Activated effector memory CD4-positive, alpha-beta T cell treated with Interleukin-2 at 50 U/mL for 16 hours (primary cell): Measurements from ENCODE around the gene CD300LG.
"Not testable (repeated sequence)": the region's sequence is repeated elsewhere in the genome, so short reads cannot be mapped to it uniquely, and the experiment has no call there.

ENCODE experiments used
- DNase-seq: peaks from one replicate; pipeline ENCODE4 v3.0.0-alpha.2; 2020

Gene CD300LG, protein sequence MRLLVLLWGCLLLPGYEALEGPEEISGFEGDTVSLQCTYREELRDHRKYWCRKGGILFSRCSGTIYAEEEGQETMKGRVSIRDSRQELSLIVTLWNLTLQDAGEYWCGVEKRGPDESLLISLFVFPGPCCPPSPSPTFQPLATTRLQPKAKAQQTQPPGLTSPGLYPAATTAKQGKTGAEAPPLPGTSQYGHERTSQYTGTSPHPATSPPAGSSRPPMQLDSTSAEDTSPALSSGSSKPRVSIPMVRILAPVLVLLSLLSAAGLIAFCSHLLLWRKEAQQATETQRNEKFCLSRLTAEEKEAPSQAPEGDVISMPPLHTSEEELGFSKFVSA

DNA sequence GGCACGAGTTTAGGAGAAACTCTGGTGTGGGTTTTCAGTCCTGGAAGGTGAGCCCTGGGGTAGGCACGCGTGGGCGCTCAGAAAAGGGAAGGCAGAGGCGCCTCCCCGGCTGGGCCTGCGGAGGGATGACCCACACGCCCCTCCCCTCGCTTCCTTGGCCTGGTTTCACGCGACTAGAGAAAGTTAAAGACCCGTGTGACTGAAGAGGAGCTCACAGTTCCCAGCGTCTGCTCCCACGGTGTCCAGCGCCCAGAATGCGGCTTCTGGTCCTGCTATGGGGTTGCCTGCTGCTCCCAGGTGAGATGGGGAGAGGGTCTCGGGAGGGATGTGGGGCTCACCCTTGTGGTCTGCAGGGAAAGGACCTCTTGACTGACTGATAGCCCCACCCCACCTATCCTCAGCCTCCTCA, at the start of gene CD300LG:
Gene CD300LG, plus strand, starts transcription at position 214 of the 409 bp plus-strand sequence. Its CDS starts 41 bp downstream, at position 255.
- DNase-seq, result no peak

DNA sequence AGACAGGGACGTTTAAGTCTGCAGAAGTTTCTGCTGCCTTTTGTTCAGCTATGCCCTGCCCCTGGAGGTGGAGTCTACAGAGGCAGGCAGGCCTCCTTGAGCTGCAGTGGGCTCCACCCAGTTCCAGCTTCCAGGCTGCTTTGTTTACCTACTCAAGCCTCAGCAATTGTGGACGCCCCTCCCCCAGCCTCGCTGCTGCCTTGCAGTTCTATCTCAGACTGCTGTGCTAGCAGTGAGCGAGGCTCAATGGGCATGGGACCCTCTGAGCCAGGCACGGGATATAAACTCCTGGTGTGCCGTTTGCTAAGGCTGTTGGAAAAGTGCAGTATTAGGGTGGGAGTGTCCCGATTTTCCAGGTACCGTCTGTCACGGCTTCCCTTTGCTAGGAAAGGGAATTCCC, 49.0 kb upstream of the CD300LG start:
- not testable (repeated sequence) for DNase-seq

DNA sequence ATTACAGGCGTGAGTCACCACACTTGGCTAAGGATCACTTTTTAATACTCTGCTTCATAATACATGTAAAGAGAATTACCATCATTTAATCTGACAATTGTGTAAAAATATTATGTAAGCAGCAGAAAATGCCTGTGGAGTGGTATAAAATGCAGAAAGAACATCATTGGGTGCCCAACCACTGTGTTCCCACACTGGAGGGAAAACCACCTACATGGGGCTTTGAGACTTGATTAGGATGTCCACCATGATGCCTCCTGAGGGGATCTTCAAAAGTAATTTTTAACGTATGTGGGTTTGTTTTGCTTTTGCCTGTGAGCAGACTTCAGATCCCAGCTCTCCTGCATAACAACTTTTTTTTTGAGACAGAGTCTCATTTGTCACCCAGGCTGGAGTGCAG, 47.9 kb upstream of the CD300LG start:
- no peak for DNase-seq

DNA sequence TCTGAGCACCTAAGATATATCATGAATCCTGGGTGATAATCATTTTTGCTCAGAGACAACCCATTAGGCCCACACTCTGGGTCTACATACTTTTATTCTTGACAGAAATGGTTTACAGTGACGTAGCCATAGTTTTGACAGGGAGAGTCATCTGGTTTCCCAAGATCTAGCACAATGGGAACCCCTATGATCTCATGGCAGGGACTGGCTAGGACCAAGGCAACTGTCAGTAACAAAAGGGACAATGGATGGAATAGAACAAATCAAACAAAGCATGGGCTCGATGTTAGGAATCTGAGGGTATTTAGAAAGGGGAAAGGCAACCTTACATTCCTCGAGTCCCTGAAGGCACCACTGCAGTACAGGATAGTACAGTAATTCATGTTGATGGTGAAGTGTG, 46.2 kb upstream of the CD300LG start:
- no peak for DNase-seq

DNA sequence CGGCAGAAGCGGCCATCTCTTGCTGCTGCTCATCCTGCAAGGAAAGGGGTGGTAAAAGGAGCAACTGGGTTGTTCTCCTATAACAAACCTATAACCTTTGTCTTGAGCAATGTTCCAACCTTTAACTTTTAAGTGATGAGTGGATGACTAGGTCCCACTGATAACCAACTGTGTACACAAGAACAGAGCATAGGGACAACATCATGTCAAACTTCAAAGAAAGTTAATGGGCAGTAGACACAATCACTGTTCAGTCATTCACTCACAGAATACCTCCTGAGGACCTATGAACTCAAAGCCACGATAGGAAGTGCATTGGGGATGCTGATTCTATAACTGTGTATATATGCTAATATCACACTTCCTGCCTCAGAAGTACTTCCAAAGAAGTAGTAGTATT, 45.1 kb upstream of the CD300LG start:
- no peak for DNase-seq

DNA sequence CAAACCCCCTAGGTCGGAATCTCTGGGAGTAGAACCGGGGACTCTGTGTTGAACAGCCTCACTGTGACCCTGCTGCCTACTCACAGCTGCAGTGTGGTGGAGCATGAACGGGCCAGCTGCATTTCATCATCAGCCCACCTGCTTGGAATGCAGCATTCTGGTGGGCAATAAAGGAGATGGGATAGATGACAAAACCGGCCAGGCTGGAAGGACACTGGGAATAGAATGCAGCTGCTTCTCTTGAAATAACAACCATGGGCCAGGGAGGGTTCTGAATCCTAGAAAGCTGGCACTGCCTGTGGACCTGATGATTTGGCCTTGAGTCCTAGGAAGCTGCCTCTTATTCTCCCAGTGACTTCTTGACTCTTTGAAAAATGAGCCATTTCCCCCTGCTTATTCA, 43.2 kb upstream of the CD300LG start:
- DNase-seq, result no peak

DNA sequence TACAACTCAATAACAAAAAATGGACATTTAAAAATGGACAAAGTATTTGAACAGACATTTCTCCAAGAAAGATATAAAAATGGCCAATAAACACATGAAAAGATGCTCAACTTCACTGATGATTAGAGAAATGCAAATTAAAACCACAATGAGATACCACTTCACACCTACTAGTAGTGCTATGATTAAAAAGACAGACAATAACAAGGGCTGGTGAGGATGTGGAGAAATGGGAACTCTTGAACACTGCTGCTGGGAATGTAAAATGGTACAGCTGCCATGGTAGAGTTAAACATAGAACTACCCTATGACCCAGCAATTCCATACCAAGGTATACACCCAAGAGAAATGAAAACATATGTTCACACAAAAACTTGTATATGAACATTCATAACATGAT, 41.9 kb upstream of the CD300LG start:
- no peak for DNase-seq

DNA sequence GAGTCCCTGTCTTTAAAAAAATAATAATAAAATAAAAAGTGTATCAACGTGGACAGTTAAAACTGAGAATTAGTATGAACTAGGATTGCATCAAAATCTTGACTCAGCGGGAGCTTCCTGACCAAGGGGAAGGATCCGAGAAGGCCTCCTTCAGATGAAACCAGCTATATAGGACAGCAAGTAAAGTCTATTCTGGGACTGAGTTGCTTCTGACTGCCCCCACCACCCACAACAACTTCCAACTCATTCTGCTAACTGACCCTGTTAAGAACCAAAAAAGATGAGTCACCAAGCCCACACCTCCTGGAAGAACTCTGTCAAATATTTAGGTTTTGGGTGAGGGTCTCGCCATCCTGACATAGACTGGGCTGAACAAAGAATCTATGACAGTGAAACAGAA, 38.9 kb upstream of the CD300LG start:
- DNase-seq, result no peak

DNA sequence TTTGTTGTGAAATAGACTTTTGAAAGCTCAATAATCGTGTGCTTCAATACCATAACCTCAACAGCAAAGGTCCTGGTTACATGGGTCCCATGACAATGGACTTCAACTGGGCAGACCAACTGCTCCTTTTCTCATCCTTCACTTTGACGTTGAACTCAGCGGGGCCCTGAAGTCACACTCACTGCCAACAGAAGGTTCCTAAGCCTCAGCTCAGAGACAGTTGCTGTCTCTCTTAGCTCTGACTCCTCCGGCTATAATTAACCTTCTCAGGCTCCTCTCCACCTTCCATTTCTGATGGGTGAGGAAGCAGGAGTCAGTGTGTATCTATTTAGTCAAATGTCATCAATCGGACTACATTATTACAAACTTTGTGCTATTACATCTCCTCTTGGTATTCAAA, 37.9 kb upstream of the CD300LG start:
- DNase-seq, result no peak

DNA sequence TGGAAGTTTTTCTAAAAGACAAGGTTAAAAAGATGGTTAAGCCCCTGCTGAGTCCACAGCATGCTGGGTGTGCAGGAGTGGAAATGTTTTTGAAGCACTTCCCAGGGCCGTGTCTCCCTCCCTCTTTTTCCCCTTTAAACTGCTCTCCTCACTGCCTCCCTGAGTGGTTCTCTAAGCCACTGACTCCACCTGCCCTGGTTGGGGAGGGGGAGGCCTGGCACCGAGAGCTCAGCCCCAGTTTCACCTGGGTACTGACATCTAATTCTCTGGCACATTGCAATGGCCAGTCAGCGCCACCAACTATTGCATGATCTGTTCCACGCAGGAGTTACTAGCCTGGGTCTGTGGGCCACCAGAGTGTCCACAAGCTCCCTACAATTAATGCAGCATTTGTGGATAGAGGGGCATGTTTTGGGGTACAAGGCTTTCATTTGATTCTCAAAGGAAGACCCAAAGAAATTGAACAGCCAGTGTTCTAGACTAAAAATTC, 36.7 kb upstream of the CD300LG start:
- DNase-seq, result no peak

DNA sequence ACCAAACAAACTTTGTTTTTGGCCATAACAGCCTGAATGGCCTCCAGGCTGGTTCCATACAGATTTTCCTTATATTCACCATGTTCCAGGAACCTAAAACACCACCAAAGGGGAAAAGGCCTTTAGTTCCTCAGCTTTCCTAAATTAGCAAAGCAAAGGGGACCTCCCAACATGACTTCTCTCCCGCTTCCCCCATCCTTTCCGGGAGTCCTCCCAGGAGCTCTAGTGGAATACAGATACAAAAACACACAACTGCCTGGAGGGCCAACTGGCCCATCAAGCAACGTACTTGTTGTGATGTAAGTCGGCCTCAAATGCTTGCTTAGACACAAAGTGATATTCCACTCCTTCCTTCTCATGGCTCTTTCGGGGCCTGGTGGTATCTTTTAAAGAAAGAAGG, 36.2 kb upstream of the CD300LG start:
- no peak for DNase-seq

DNA sequence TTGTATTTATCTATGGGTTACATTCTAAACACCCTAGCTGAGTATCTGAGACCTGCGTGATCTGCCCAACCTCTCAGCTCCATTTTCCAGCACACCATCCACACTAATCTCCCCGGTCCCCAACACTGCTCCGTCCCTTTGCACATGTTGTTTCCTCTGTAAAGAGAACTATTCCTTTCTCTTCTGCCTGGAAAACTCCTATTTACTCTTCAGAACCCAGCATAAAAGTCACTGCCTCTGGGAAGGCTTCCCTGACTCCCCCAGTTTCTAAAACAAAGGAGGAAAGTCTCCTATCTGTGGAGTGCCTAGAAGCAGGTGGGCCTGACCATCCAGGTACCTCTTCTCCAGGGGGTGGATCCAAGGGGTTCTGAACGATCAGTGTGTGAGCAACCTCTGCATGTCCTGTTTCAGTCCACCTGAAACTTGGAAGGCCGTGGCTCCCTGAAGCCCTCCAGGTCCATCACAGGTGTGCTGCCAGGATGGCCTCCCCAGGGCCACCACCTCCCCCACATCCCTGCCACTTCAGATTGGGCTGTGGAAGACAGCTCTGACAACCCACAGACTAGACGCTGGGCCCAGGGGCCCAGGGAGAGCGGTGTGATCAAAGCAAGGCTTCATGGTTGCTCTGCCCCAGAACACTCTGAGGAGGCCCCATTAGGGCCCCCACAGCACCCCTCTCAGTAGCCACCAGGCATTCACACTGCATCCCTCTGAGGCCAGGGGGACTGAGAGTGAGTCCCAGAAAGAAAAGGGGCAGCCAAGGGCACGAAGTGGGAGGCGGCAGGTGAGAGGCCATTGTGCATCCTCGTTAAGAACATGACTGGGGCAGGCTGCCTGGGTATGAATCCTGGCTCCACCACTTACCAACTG, 34.3 kb upstream of the CD300LG start:
- DNase-seq, result no peak

DNA sequence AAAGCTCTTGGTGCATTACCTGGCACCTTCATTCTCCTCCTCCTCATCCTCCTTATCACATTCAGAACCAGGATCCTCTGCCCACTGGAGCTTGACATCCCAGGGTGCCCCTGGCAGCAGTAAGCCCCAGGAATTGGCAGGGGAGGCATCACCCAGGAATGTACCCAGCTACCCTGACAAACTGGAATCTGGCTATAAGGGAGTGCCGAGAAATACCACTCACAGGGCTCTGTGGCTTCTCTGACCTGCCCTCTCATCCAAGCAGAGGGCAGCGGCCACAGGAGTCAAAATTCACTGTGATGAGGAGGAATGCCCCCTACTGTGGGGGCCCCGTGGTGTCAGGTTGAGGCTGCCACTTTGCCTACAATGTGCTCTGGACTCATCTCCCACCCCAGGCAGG, 33.6 kb upstream of the CD300LG start:
- no peak for DNase-seq

DNA sequence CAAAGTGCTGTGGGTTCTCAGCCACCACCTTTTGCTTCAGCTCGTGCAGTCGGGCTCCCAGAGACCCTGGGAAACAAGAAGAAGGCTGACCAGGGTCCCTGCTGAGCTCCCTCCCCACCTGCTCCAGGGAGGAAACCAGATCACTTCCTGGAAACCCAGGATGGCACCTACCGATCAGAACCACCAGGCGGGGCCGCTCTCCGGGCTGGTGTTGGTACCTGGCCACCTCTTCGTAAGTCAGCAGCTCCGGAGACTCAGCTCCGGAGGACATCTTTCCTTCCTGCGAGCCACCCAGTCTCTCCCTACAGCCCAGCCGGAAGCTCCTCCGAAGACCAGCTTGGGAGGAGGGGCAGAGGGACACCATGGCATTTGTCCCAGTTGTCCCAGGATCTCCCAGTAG, 33.0 kb upstream of the CD300LG start:
- no peak for DNase-seq

DNA sequence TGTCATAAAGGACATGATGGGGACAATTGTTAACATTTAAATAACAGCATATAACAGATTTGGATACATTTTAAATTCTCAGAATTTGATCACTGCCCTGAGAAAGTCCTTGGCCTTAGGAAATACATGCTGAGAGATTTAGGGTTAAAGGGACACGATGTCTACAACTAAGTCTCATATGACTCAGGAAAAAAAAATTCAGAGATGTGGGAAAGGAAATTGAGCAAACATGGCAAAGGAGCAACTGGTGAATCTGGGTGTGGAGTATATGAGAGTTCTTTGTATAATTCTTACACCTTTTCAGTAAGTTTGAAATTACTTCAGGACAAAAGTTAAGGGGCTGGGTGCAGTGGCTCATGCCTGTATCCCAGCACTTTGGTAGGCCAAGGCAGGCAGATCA, 32.3 kb upstream of the CD300LG start:
- DNase-seq, result no peak

DNA sequence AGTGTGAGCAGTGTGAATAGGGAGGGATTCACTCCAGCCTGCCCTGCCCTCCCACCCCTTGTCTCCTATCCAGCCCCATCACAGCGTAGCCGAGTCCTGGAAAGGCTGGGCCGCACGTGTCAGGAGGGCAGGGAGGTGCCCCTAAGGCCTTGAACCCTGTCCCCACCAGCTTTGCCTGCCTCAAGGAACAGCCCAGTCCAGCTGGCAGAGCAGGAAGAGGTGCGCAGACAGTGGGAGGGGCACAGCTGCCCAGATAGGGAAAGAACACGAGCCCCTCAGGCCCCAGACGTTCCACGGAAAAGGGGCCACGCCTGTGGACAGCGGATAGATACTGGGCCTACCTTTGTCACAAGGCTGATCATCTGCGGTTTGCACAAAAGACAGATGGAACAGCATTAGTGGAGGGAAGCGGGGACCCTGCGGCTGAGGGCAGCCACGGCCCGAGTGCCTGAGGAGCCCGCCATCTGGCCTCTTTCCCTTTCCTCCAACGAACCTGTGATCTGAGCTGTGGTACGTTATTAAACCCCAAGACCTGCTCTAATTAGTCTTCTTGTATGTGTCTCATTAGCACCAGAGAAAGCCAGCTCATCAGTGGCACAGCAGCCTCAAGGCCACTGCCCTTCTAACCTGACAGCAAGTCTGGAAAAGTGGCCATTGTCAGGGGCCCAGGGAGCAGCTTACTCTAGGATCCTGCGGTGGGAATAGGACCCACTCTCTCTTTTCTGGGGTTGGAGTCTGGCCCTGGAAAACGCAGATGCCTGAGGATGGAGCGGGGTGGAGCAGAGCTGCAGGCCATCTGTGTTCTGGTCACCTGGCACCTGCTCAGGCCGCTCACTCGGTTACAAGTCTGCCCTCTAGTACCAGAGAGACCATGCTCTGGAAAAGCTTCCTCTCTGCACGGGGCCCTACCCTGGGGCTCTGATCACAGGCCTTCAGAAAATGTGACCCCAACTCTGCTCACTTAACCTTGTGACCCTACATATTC, 30.3 kb upstream of the CD300LG start:
- DNase-seq, result no peak

DNA sequence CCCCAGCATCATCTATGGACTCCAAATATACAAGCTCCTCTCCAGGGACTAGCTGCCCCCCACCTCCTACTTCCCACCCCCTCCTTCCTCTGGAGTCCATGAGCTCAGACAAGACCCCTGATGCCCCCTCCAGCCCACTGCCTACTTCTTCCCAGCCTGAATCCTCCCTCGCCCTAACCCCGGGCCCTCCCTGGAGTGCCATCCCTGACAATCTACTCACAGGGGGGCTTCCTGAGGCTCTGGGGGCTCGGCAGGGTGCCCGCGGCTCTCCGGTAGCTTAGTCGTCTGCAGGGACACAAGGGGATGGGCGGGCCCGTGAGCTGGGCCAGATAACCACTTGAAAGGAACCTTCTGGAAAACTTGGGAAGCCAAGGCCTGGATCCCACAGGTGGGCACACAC, 29.1 kb upstream of the CD300LG start:
- no peak for DNase-seq

DNA sequence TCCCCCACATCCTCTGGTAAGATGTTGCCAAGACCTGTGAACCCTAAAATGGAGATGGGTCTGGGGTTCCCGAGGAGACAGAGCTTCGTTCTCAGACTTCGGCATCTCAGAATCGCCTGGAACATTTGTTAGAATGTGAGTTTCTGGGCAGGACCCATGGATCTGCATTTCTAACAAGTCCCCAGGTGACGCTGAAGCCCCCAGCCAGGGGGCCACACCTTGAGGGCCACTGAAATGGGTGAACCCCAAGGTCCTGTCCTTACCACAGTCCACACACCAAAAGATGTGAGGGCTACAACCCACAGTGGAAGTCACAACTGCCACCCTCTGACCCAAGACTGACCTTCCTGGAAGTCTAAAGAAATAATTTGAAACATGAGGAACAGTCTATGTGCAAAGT, 28.0 kb upstream of the CD300LG start:
- DNase-seq, result no peak

DNA sequence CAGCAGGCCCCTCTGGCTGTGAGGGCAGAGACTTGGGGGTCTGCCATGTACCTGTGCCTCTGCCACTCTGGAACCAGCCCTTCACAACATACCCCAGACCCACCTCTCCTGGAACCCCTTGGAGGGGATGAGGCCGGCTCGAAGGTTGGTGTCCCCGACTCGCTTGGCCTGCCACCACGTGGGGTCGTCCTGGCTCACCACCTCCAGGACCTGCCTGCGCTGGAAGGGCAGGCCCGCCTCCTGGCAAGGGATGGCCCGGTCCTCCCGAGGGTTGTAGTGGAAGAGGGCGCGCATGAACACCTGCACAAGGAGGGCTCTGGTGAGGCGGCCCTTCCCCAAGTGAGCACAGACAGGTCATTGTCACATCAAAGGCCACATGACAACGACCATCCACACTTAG, 26.2 kb upstream of the CD300LG start:
- no peak for DNase-seq

DNA sequence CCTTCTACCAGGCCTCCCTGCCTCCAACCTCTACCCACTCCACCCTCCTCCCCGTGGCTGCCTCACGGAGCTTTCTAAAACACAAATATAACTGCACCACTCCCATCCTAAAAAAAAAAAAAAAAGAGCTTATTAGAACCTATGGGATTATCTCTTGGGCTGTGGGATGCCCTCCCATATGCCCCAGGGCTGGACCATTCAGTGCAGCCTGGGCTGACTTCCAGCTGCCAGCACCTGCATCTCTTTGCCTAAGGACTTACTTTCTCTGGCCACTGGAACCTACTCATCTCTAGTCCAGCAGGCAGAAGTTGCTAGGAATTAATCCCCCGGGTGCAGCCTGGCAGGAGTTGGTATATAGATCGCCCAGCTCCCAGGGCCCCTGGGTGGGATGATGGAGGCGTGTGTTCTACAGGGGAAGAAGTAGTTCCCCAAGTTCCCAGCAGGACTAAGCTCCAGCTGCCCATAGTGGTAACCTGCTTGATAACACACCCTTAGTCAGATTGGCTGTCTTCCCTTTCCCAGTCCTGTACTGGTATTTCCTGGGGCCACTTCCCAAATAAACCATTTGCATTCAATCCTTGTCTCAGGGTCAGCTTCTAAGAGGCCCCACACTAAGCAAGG, 24.3 kb upstream of the CD300LG start:
- DNase-seq, result no peak

DNA sequence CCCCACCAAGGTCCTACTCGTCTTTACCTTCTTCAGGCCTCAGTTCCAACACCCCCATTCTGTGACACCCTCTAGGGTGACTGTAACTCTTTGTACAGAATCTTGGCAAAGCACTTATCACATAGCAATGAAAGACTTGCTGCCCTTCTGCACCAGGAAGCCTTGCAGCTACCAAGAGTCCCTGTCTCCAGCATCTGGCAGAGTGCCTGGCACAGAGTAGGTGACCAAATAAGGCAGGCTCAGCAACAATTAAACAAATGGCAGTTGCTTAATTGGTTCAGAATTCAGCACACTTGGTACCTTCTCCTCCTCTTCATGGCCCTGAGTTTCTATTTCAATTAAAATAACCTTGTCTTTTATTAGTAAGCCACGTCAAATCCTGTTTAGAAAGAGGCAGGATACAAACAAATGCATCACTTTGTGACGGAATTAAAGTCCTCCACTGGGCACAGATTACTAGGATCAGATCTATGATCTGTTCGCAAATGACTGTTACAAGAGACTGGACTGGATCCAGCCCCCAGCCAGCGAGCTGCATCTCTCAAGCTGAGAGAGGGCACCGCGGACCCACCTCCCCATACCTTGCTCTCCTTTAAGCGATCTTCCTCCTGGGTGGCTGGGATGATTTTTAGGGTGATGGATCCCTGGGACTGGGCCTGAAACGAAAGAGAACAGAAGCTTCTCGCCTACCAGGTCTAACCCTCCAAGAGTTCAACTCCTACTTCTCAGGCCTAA, 23.5 kb upstream of the CD300LG start:
- DNase-seq, result no peak

DNA sequence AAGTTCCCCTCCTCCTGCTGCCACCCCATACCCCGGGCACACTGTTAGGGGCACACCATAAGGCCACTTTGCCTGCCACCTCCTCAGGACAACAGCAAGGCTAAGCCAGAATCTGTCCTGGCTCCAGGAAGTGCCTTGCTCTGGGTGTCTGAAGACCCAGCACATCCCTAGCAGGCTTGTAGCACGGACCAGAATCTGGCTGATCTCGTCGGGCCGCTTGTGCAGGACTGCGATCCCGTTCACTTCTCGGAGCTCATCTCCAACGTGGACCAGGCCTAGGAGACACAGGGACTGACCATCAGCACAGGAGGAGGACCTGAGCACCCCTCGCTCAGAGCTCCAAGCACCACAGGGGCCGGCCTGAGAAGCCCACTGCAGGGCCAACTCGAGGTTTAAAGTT, 21.4 kb upstream of the CD300LG start:
- DNase-seq, result no peak
